OCI-LY7 (cell line): ENCODE data around the gene CETN1. TPM values are rescaled to one million over a fixed set of nuclear protein-coding genes. Genes with fewer than 3 reads are reported as not detected.
A peak's percentile ranks its signal among the peaks of the same experiment; 100 is the strongest.

Source experiments
- BruUV-seq: library from RNA; stranded (reverse); fragments of 400-500 nt; replicated peaks from 2 replicates; lab custom pipeline; 2021; lab: Mats Ljungman, UMichigan
- CTCF ChIA-PET: fragments of 300-600 bp; sonication (Branson Sonifier 250); formaldehyde crosslinking; loops from one replicate; lab custom pipeline; 2022; ENCODE audit warnings: antibody characterized with exemption; ENCODE audit not compliant: unreplicated experiment; lab: Charles Lee
- POLR2A ChIA-PET: fragments of 300-600 bp; sonication (Branson Sonifier 250); formaldehyde crosslinking; loops from one replicate; lab custom pipeline; 2022; ENCODE audit warnings: antibody characterized with exemption; lab: Charles Lee
- DNase-seq: peaks from one replicate; pipeline ENCODE4 v3.0.0-alpha.2; 2015; ENCODE audit warnings: low spot score
- H2AFZ ChIP-seq: fragments of 200-600 bp; sonication (generic), shearing (Covaris generic); 2 replicates; pipeline ENCODE4 v1.6.1; 2014; ENCODE audit warnings: mild to moderate bottlenecking, antibody characterized with exemption, low read length, moderate library complexity
- H3K27ac ChIP-seq: fragments of 200-600 bp; sonication (generic); 2 replicates; pipeline ENCODE4 v1.5.1; 2014; ENCODE audit warnings: mixed run types, low read depth, mild to moderate bottlenecking, moderate library complexity, low read length, inconsistent platforms; ENCODE audit not compliant: poor library complexity, severe bottlenecking
- H3K36me3 ChIP-seq: fragments of 200-600 bp; sonication (generic); 2 replicates; pipeline ENCODE4 v1.6.1; 2014; ENCODE audit warnings: mild to moderate bottlenecking, antibody characterized with exemption, low read length, moderate library complexity, mixed read lengths; ENCODE audit not compliant: insufficient read depth
- H3K4me1 ChIP-seq: fragments of 200-600 bp; sonication (generic); 2 replicates; pipeline ENCODE4 v1.5.1; 2014; ENCODE audit warnings: mild to moderate bottlenecking, low read length; ENCODE audit not compliant: insufficient read depth, poor library complexity, severe bottlenecking
- H3K4me2 ChIP-seq: fragments of 200-600 bp; sonication (generic); 2 replicates; pipeline ENCODE4 v1.6.1; 2014; ENCODE audit warnings: mild to moderate bottlenecking, low read length
- H3K4me3 ChIP-seq: fragments of 200-600 bp; sonication (generic); 2 replicates; pipeline ENCODE4 v1.5.1; 2014; ENCODE audit warnings: mild to moderate bottlenecking, low read depth, low read length; ENCODE audit not compliant: poor library complexity, severe bottlenecking
- H3K79me2 ChIP-seq: fragments of 200-600 bp; sonication (generic); 2 replicates; pipeline ENCODE4 v1.6.1; 2016; ENCODE audit warnings: low read depth, mild to moderate bottlenecking, low read length, moderate library complexity, mixed read lengths; ENCODE audit not compliant: insufficient read depth
- H3K9me2 ChIP-seq: fragments of 200-600 bp; sonication (generic); 2 replicates; pipeline ENCODE4 v1.6.1; 2016; ENCODE audit warnings: mild to moderate bottlenecking, low read length, mixed read lengths; ENCODE audit not compliant: insufficient read depth
- H3K9me3 ChIP-seq: fragments of 200-600 bp; sonication (generic); 2 replicates; pipeline ENCODE4 v1.6.1; 2014; ENCODE audit warnings: mild to moderate bottlenecking, mixed run types, low read length, mixed read lengths
- H4K20me1 ChIP-seq: fragments of 200-600 bp; sonication (generic); 2 replicates; pipeline ENCODE4 v1.6.1; 2014; ENCODE audit warnings: mild to moderate bottlenecking, antibody characterized with exemption, low read length, moderate library complexity, mixed read lengths; ENCODE audit not compliant: insufficient read depth
- EZH2phosphoT487 ChIP-seq: fragments of 200-600 bp; sonication (generic); IDR thresholded peaks from 2 replicates; pipeline ENCODE4 v1.6.1; 2018; ENCODE audit warnings: low read depth, borderline replicate concordance, mild to moderate bottlenecking, mixed run types, antibody characterized with exemption, low read length, moderate library complexity, mixed read lengths
- intact Hi-C: fragments of 100-400 bp; cut with micrococcal nuclease; formaldehyde crosslinking; loops from one replicate; pipeline ENCODE4 v1.10.0; 2022; ENCODE audit not compliant: unreplicated experiment
- total RNA-seq, 2 experiments: library from RNA; depleted of rRNA in 1 of 2; stranded (reverse); fragments of >200 nt in 1 of 2; shearing (Covaris generic) in 1 of 2; gene quantifications; 2 replicates each; pipeline ENCODE4 v1.2.3, GENCODE V29; 2014 to 2022
- TF ChIP-seq, protein P1 (sequence below): fragments of 200-600 bp; sonication (generic); conservative IDR thresholded peaks from 2 replicates; pipeline ENCODE4 v1.5.1; 2014; ENCODE audit warnings: mild to moderate bottlenecking, antibody characterized with exemption, low read length, moderate library complexity, mixed read lengths

The CETN1 gene
- total RNA-seq, 2 experiments from 2014 or later = not detected

DNA sequence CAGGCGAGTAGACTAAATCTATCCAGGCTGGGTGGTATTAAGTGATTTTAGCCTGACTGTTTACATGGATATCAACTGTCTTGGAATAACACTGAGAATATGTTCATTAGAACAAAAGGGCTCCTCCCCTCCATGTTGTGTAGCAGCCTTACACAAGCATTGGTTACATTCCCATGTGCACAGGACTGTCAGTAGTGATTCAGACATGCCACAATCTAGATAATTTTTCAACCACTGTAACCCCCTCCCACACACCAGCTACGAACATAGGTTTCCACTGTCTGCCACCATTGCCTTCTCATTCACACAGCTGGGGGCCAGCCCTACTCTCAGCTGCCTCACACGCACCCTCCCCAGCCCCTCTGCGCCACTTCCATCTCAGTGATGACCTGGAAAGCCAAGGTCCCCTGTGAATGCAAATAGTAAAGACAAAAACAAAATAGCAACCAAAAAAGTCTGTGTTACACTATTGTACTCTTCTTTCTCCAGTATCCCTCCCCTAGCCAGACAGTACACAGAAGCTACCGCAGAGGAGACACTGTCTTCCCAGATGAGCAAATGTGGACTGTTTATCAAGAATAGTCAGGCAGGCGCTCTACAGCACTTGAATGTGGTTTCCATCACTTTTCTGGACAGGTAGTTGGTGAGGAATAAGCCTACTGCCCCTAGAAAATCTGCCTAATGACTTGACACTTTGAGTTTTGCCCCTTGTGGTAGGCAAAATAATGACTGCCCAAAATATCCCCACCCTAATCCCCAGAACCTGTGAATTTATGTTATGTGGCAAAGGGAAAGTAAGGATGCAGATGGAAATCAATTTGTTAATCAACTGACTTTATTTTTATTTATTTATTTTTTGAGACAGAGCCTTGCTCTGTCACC is 49.3 kb downstream of the CETN1 start:
- intact Hi-C loops = no loop called here
- TF ChIP-seq, protein P1, sequence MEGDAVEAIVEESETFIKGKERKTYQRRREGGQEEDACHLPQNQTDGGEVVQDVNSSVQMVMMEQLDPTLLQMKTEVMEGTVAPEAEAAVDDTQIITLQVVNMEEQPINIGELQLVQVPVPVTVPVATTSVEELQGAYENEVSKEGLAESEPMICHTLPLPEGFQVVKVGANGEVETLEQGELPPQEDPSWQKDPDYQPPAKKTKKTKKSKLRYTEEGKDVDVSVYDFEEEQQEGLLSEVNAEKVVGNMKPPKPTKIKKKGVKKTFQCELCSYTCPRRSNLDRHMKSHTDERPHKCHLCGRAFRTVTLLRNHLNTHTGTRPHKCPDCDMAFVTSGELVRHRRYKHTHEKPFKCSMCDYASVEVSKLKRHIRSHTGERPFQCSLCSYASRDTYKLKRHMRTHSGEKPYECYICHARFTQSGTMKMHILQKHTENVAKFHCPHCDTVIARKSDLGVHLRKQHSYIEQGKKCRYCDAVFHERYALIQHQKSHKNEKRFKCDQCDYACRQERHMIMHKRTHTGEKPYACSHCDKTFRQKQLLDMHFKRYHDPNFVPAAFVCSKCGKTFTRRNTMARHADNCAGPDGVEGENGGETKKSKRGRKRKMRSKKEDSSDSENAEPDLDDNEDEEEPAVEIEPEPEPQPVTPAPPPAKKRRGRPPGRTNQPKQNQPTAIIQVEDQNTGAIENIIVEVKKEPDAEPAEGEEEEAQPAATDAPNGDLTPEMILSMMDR = peak; percentile 37
- TF ChIP-seq EZH2phosphoT487 = no peak
- H3K27ac ChIP-seq = no peak overlapping the region
- POLR2A ChIA-PET = no interaction called here
- H3K9me2 ChIP-seq = no peaks in the 10 kb centered on the region
- H3K4me3 ChIP-seq = no peak overlapping the region
- no peaks in the 10 kb centered on the region for H4K20me1 ChIP-seq
- no peaks in the 10 kb centered on the region for H3K4me1 ChIP-seq
- no peaks in the 10 kb centered on the region for H3K36me3 ChIP-seq
- H3K9me3 ChIP-seq = no peaks in the 10 kb centered on the region
- H3K4me2 ChIP-seq = no peak overlapping the region
- DNase-seq = no peak
- no peaks in the 10 kb centered on the region for H3K79me2 ChIP-seq
- CTCF ChIA-PET = no interaction called here
- H2AFZ ChIP-seq = no peak overlapping the region
- BruUV-seq = no TSS peak

DNA sequence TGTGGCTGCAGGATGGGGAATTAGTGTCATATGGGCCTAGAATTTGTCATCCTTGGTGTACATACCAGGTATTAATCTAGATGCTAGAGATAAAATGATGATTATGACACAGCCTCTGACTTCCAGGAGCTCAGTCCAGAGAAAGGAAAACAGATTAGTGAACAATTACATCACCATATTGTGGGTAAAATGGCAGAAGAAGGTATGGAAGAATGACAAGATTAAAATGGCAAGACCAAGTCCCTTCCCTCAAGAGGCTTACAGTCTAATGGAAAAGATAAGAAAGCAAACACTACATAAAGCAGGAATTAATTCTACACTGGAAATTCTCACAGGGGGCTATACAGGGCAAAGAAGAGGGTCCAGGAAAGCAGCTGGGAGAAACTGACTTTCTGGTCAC is 51.4 kb downstream of the CETN1 start:
- Histone ChIP-seq H3K9me2 (no peaks in the 10 kb centered on the region), H3K4me2 (no peak overlapping the region), H3K4me1 (no peaks in the 10 kb centered on the region), H2AFZ (no peak overlapping the region), H3K27ac (no peak overlapping the region), H3K9me3 (no peaks in the 10 kb centered on the region), H4K20me1 (no peaks in the 10 kb centered on the region), H3K36me3 (no peaks in the 10 kb centered on the region), H3K4me3 (no peak overlapping the region), H3K79me2 (no peaks in the 10 kb centered on the region)
- intact Hi-C loops = no loop called here
- DNase-seq = no peak
- ChIA-PET CTCF (no interaction called here), POLR2A (interaction anchor here (1.3 kb wide), 1 partner anchor 8 kb away, joined by 4 read pairs; no protein-coding TSS in a partner anchor)
- no TSS peak for BruUV-seq
- TF ChIP-seq, protein P1 = no peak
- no peak for TF ChIP-seq EZH2phosphoT487

Other genes with a start within 250 kb of the CETN1 start
- gene COLEC12, start 79.7 kb upstream of the CETN1 start, total RNA-seq (2014; rRNA removed; shearing (Covaris generic)) = not detected in 2 replicates
- gene COLEC12, start 79.7 kb upstream of the CETN1 start, total RNA-seq (2022) = not detected in 2 replicates
- gene CLUL1, start 16.6 kb downstream of the CETN1 start, total RNA-seq (2014; rRNA removed; shearing (Covaris generic)) = not detected in 2 replicates
- gene CLUL1, start 16.6 kb downstream of the CETN1 start, total RNA-seq (2022) = not detected in 2 replicates
- gene TYMS, start 77.3 kb downstream of the CETN1 start, total RNA-seq (2014; rRNA removed; shearing (Covaris generic)) = 86.2 and 90.7 TPM in 2 replicates
- gene TYMS, start 77.3 kb downstream of the CETN1 start, total RNA-seq (2022) = 196 and 210 TPM in 2 replicates
- 30.5 and 40.1 TPM in 2 replicates for gene ENOSF1, start 132.2 kb downstream of the CETN1 start, total RNA-seq (2014; rRNA removed; shearing (Covaris generic))
- gene ENOSF1, start 132.2 kb downstream of the CETN1 start, total RNA-seq (2022) = 44.0 and 47.0 TPM in 2 replicates
- not detected in 2 replicates for gene YES1, start 231.9 kb downstream of the CETN1 start, total RNA-seq (2014; rRNA removed; shearing (Covaris generic))
- 0.13 TPM in 1 of 2 replicates, not detected in the other for gene YES1, start 231.9 kb downstream of the CETN1 start, total RNA-seq (2022)